ENCODE measurements around the gene ACSS2.

Gene ACSS2

DNA sequence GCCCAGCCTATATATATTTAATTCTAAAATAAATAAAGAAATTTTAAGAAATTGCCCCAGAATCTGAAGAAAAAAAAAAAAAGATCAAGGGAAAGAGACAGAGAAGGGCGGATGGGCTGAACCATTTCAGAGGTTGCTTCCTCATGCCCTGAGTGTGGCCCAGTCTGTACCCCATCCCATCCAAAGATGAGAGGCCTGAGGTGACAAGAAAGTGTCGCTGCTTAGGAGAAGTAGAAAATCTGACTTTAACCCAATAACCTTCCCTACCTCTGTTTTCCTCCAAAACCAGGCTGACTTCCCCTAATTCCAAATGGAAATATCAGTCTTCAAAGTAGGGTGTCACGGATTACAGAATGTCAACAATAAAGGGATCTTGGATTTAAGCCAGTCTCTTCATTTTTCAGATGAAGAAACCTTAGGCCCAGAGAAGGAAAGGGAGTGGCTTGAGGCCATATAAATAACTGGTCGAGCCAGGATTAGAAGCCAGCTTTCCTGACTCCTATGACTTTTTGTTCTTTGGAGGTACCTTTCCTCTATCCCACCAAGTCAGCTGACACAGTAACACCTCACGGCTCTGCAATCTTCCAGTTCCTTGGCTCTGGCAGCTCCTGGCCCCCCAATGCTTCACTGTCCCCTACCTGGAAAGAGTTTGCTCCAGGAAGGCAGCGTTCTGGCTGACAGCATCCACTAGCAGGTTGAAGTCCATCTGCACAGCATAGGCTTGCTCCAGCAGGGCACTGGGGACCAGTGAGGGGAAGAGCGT, 69.1 kb downstream of the ACSS2 start:
- POLR2A ChIA-PET: interaction anchor here (1.6 kb wide), 1 partner anchor 10 kb away, joined by 8 read pairs; the partner anchor contains the start of genes GSS and MYH7B
- TF ChIP-seq ARNT (IDR thresholded peaks at IDR 0.05) (no peak), SUZ12 (IDR thresholded peaks at IDR 0.05) (no peak), BHLHE40 (IDR thresholded peaks at IDR 0.05; ENCODE audit: borderline replicate concordance) (no peak), ELF4 (IDR thresholded peaks at IDR 0.05) (no peak), FOXM1 (IDR thresholded peaks at IDR 0.05; ENCODE audit: borderline replicate concordance) (no peak), FOXA1 (IDR thresholded peaks at IDR 0.05) (no peak), HDGF (IDR thresholded peaks at IDR 0.05; ENCODE audit: borderline replicate concordance) (no peak)
- no peak for DNase-seq (ENCODE audit: extremely low spot score)
- CTCF ChIA-PET: no interaction called here

DNA sequence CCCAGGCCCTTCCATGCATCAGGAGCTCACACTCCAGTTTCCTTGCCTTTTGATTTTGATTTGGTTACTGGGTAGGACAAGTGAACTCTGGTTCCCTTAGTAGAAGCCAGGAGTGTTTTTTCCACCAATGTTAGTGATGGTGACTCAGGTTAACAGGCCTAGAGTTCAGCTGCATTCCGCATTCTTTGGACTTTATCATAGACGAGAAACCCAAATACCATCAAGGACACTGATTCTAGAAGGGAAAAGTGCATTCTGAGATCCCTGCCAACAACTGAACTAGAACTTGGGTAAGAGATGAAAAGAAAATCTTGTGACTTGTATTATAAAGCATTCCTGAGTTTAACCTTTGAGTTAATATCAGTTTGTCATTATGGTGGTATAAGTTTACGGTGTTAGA, 70.2 kb downstream of the ACSS2 start:
- CTCF ChIA-PET: no interaction called here
- POLR2A ChIA-PET: interaction anchor here (0.7 to 1.6 kb wide), 2 partner anchors 9 to 35 kb away, joined by 3 to 8 read pairs; partner anchors contain the start of genes GSS and MYH7B
- DNase-seq (ENCODE audit: extremely low spot score): no peak
- no peak for TF ChIP-seq BHLHE40 (IDR thresholded peaks at IDR 0.05; ENCODE audit: borderline replicate concordance)
- TF ChIP-seq ZNF384 (IDR thresholded peaks at IDR 0.05): no peak
- TF ChIP-seq LEF1 (IDR thresholded peaks at IDR 0.05; ENCODE audit: borderline replicate concordance): no peak
- TF ChIP-seq, protein P1, sequence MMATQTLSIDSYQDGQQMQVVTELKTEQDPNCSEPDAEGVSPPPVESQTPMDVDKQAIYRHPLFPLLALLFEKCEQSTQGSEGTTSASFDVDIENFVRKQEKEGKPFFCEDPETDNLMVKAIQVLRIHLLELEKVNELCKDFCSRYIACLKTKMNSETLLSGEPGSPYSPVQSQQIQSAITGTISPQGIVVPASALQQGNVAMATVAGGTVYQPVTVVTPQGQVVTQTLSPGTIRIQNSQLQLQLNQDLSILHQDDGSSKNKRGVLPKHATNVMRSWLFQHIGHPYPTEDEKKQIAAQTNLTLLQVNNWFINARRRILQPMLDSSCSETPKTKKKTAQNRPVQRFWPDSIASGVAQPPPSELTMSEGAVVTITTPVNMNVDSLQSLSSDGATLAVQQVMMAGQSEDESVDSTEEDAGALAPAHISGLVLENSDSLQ (IDR thresholded peaks at IDR 0.05): no peak
- TF ChIP-seq CTBP1 (IDR thresholded peaks at IDR 0.05; ENCODE audit: borderline replicate concordance): no peak
- no peak for TF ChIP-seq FOXM1 (IDR thresholded peaks at IDR 0.05; ENCODE audit: borderline replicate concordance)
- no peak for TF ChIP-seq FOXK2 (IDR thresholded peaks at IDR 0.05)
- TF ChIP-seq ARNT (IDR thresholded peaks at IDR 0.05): no peak
- TF ChIP-seq ELF4 (IDR thresholded peaks at IDR 0.05): no peak
- no peak for TF ChIP-seq SUZ12 (IDR thresholded peaks at IDR 0.05)
- no peak for TF ChIP-seq SP1 (IDR thresholded peaks at IDR 0.05)
- TF ChIP-seq L3MBTL2 (conservative IDR thresholded peaks at IDR 0.05): no peak
- TF ChIP-seq FOXA1 (IDR thresholded peaks at IDR 0.05): no peak

GRCh38 chr20:34947336-34947735, 70.9 kb downstream of the ACSS2 start:
- no peak for TF ChIP-seq ZNF384 (IDR thresholded peaks at IDR 0.05)
- no peak for TF ChIP-seq FOXA1 (IDR thresholded peaks at IDR 0.05)
- TF ChIP-seq, protein P1 (IDR thresholded peaks at IDR 0.05): no peak
- DNase-seq (ENCODE audit: extremely low spot score): no peak
- POLR2A ChIA-PET: no interaction called here
- CTCF ChIA-PET: no interaction called here

DNA sequence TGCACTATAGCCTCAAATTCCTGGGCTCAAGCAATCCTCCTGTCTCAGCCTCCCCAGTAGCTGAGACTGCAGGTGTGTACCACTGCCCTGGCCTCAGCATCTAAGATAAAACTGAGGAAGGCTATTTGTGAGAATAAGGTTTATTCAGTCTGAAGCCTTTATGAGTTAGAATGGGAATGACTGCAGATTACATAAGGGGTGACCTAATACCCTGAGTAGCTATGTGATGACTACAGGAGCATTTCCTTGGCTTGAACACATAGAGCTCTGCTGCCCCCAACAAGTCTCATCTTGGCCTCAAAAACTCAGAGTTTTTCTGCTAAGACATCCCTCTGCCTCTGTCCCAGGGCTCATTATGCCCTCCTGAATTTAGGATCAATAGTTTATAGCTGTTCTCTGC, 71.6 kb downstream of the ACSS2 start:
- CTCF ChIA-PET: no interaction called here

DNA sequence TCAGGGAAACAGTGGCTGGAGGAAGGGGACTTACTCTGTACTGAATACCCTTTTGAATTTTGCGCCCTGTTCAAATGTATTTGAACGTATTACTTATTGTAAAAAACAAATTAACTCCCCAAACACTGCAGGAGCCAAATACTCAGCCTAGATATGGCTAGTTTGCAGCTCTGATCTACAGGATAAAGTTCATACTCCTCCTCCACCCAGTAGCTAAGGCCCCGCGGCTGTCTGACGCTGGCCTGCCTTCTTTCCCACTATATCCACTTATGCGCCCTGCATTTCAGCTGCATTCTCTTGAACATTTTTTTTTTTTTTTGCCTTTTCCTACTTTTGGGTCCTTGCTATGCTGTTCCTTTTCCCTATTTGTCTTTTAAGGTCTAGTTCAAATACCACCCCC, 72.7 kb downstream of the ACSS2 start:
- ChIA-PET POLR2A (interaction anchor here (0.7 kb wide), 1 partner anchor 71 kb away, joined by 3 read pairs; no protein-coding TSS in a partner anchor), CTCF (interaction anchor here (0.6 to 0.7 kb wide), 2 partner anchors 245 to 935 kb away, joined by 4 to 9 read pairs; no protein-coding TSS in a partner anchor)
- no peak for TF ChIP-seq SUZ12 (IDR thresholded peaks at IDR 0.05)
- no peak for TF ChIP-seq LEF1 (IDR thresholded peaks at IDR 0.05; ENCODE audit: borderline replicate concordance)
- TF ChIP-seq ELF4 (IDR thresholded peaks at IDR 0.05): no peak
- no peak for TF ChIP-seq L3MBTL2 (conservative IDR thresholded peaks at IDR 0.05)
- TF ChIP-seq, protein P1 (IDR thresholded peaks at IDR 0.05): no peak
- no peak for TF ChIP-seq HDGF (IDR thresholded peaks at IDR 0.05; ENCODE audit: borderline replicate concordance)
- no peak for TF ChIP-seq FOXA1 (IDR thresholded peaks at IDR 0.05)
- no peak for TF ChIP-seq ZNF384 (IDR thresholded peaks at IDR 0.05)
- TF ChIP-seq NFRKB (IDR thresholded peaks at IDR 0.05): no peak
- no peak for TF ChIP-seq FOXM1 (IDR thresholded peaks at IDR 0.05; ENCODE audit: borderline replicate concordance)
- TF ChIP-seq TARDBP (IDR thresholded peaks at IDR 0.05): no peak
- no peak for TF ChIP-seq SP1 (IDR thresholded peaks at IDR 0.05)
- no peak for TF ChIP-seq ARNT (IDR thresholded peaks at IDR 0.05)
- no peak for TF ChIP-seq FOXK2 (IDR thresholded peaks at IDR 0.05)
- no peak for TF ChIP-seq CTBP1 (IDR thresholded peaks at IDR 0.05; ENCODE audit: borderline replicate concordance)
- TF ChIP-seq BHLHE40 (IDR thresholded peaks at IDR 0.05; ENCODE audit: borderline replicate concordance): no peak
- DNase-seq (ENCODE audit: extremely low spot score): no peak

More for the DNA sequence above, 71.6 kb downstream of the ACSS2 start:
- no peak for TF ChIP-seq BHLHE40 (IDR thresholded peaks at IDR 0.05; ENCODE audit: borderline replicate concordance)
- TF ChIP-seq, protein P1 (IDR thresholded peaks at IDR 0.05): no peak
- POLR2A ChIA-PET: no interaction called here
- DNase-seq (ENCODE audit: extremely low spot score): no peak

- POLR2A ChIA-PET: interaction anchor here (1.1 kb wide), 1 partner anchor 10 kb away, joined by 3 read pairs; no protein-coding TSS in a partner anchor
- CTCF ChIA-PET: interaction anchor here (1.7 kb wide), 1 partner anchor 10 kb away, joined by 3 read pairs; no protein-coding TSS in a partner anchor
- DNase-seq (ENCODE audit: extremely low spot score): no peak
- no peak for TF ChIP-seq L3MBTL2 (conservative IDR thresholded peaks at IDR 0.05)
- TF ChIP-seq FOXK2 (IDR thresholded peaks at IDR 0.05): no peak
- no peak for TF ChIP-seq SUZ12 (IDR thresholded peaks at IDR 0.05)
- TF ChIP-seq LEF1 (IDR thresholded peaks at IDR 0.05; ENCODE audit: borderline replicate concordance): no peak
These were observed 74.8 kb downstream of the ACSS2 start for GRCh38 chr20:34951252-34951651.

Measured in HEK293T (cell line).